Activated CD4-positive, alpha-beta T cell treated with anti-CD3 and anti-CD28 coated beads, Interleukin-2, Interleukin-4, amounts not matched to agents 100 ng/mL and 50 ng/mL, durations not matched to agents 16 hours and 8 hours (primary cell): ENCODE results near the gene RHOT1.
"Not testable (repeated sequence)": the region's sequence is repeated elsewhere in the genome, so short reads cannot be mapped to it uniquely, and the experiment has no call there.

Source experiments
- DNase-seq: peaks from one replicate; pipeline ENCODE4 v3.0.0-alpha.2; 2020; ENCODE audit warnings: low spot score

The RHOT1 gene

GRCh38 chr17:32124985-32125847, 17.1 kb upstream of the RHOT1 start:
- DNase-seq = no peak

GRCh38 chr17:32125848-32126153, 16.5 kb upstream of the RHOT1 start:
- DNase-seq = no peak

- DNase-seq = no peak
These were observed 16.0 kb upstream of the RHOT1 start for GRCh38 chr17:32126325-32126724.

GRCh38 chr17:32126746-32127145, 15.6 kb upstream of the RHOT1 start:
- no peak for DNase-seq

DNA sequence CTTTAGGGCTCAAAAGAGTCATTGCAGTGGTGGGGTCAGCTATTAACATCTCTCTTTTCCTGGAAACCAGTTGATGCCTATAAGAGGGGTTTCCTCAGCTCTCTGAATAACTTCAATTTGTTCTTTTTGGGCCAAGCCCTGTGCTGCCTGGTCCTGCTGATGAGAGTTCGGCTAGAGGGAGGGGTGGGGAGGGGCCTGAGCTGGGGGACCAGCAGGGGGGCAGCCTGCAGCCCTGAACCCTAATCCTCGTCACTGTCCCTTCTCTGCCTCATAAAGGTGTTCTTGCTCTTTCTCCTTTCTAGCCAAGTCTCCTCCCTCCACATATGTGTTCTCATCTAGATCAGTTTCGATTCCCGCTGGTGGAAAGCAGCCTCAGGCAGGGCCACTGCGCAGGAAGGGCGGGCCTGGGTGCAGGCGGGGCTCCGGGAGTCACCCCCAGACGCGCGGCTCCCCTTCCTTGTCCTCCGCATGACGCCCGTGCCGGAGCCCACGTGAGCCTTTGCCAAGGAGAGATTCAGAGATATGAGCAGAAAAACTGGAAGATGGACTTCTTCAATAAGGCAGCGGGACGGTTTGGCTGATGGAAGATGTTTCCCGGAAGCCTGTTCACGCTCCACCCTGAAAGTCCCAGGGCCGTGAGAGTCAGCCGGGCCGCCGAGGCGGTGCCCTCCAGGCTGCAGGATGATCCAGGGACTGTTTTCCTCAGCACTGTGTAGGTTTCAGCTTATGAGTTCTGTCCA, 15.0 kb upstream of the RHOT1 start:
- peak; percentile 85 for DNase-seq

- DNase-seq = not testable (repeated sequence)
These were observed 13.8 kb upstream of the RHOT1 start for GRCh38 chr17:32128470-32128869.

GRCh38 chr17:32135497-32136117, 6.7 kb upstream of the RHOT1 start:
- peak; percentile 17 for DNase-seq

GRCh38 chr17:32136856-32137255, 5.4 kb upstream of the RHOT1 start:
- DNase-seq = no peak

DNA sequence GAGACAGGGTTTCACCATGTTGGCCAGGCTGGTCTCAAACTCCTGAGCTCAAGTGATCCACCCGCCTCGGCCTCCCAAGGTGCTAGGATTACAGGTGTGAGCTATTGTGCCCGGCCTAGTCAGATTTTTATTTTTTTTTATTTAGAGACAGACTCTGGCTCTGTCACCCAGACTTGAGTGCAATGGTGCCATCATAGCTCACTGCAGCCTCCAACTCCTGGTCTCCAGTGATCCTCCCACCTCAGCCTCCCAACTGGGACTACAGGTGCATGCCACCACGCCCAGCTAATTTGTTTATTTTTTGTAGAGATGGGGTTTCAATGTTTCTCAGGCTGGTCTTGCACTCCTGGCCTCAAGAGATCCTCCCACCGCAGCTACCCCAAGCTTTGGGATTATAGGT, 2.8 kb upstream of the RHOT1 start:
- DNase-seq = not testable (repeated sequence)

GRCh38 chr17:32141258-32141657, 1.0 kb upstream of the RHOT1 start:
- no peak for DNase-seq

DNA sequence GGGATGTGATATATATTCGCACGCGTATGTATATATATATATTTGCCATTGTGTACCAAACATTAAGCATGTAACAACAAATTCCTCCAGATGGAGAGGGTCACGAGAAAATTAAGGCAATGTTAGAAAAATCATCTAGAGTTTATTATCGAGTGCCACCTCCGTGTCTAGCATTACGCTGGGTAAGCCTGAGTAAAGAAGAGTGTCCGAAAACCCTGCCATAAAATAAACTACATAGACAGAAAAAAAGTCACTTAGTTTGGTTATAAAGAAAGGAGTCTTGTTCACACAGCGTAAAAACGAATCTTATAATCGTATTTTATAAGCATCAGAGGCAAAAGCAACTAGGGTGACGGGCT, 644 bp upstream of the RHOT1 start:
- DNase-seq = no peak

DNA sequence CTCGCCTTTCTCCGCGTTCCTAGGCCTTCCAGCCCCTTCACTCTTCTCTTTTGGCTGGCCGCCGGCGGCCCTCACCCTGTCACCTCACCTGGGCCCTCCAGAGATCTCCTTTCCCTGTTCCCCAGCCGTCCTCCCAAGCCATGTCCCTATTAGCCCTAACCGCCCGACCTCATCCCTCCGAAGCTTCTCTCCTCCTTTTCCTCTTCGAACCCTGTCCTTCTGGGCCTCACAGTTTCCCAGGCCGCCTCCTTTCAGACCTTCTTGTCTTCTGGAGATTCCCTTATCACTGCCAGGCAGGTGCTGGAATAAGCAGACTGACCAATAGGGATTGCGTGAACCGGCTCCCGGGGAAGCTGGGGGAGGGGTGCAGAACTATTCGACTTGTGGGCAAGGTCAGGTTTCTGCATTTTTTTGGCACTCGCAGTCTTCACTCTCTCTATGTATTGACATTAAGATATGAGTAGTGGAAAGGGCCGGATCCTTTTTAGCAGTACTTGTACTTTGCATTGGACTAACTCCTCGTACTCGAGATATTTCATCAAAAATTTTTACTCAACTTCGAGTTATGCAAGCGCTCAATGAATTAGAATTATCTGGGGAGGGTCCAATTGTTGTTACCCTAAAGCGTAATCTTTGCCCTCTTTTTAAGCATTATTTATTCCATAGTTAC, 690 bp downstream of the RHOT1 start:
- peak; percentile 29 for DNase-seq

DNA sequence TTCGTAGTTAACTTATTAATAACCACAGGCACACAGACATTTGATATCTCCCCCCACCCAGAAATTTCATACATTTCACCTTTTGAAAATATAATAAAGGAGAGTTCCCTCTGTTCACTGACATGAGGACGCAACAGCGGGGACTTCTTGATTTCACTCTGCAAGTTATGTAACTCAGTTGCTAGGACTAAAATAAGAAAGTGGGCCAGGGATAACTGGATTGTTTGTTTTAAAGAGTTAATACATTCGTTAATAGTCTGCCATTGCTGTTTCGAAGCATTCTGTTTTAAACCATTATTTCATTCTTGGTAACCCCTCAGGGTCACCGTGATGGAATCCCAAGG, 1.2 kb downstream of the RHOT1 start:
- no peak for DNase-seq

- DNase-seq = not testable (repeated sequence)
These were observed 2.1 kb downstream of the RHOT1 start for GRCh38 chr17:32144442-32144841.

DNA sequence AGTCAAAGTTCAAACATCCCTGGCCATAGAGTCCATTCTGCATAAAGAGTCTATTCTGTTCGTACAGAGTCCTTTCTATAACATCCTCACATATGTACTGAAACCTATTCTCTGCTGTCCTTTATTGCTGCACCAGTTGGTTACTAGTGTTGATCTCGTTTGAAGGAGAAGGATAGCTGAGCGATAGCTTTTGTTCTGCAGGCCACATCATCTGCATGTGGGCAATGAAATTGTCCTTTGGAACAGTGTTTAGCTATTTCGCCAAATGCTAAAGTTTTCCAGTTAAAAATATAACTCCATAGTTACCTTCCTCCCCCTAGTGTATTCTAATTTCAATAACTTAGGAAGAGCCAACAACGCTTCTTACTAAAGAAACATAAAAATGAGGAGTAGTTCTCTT, 6.0 kb downstream of the RHOT1 start:
- DNase-seq = no peak

DNA sequence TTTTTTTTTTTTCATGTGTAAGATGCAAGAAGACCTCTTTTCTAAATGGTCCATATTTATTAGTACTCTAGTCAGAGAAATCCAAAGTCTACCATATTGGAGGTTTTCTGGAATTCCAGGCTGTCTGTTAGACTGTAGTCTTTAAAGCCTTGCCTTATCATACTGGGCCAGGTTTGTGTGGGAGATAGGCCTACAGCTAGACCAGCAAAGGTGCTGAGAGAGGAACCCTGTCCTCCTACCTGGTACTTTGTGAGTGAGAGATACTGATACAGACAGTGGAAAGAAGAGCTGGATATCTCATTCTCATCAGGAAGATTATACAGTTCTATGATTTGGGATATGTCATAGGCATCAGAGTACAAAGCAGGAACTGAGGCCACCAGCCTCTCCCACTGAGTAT, 8.1 kb downstream of the RHOT1 start:
- no peak for DNase-seq

DNA sequence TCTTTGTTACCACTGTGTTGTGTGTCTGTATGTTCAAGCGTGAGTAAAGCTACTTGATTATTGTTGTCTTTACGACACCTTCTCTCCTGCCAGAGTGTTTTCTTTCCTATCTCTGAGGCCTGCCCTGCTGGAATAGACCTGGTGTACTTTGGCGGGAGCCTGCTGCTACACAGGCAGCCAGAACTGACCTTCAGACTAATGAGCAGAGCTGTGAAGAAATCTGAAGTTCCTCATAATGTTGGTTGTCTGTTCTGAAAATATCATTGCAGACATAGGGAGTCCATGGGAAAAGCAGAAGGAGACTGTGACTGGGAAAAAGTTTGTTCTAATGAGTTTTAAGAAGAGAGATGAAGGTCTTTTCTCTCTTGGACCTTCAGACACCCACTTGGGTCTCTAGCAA, 9.8 kb downstream of the RHOT1 start:
- DNase-seq = no peak

GRCh38 chr17:32155896-32156295, 13.6 kb downstream of the RHOT1 start:
- no peak for DNase-seq

- no peak for DNase-seq
These were observed 14.4 kb downstream of the RHOT1 start for GRCh38 chr17:32156656-32157055.

DNA sequence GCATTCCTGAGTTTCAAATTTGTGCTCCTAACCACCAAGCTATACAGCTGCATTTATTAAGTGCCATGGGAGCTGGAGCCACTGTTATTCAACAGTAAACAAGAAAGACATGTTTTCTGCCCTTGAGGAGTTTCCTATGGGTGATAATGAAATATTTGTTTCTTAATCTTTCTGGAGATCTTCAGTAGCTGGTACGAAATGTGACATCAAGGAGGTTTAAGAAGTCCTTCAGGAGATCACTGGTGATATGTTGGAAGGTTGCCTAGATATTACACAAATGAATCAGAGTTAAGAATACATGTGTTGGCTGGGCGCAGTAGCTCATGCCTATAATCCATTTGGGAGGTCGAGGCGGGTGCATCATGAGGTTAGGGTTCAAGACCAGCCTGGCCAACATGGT, 14.9 kb downstream of the RHOT1 start:
- DNase-seq = no peak

- DNase-seq = no peak
These were observed 16.7 kb downstream of the RHOT1 start for GRCh38 chr17:32158870-32159585.
